Fibroblast of gingiva (primary cell): ENCODE results near the gene RTF1.

Source experiments
- DNase-seq: peaks from one replicate; pipeline ENCODE4 v3.0.0-alpha.2; 2011; ENCODE audit warnings: low read depth

The RTF1 gene

DNA sequence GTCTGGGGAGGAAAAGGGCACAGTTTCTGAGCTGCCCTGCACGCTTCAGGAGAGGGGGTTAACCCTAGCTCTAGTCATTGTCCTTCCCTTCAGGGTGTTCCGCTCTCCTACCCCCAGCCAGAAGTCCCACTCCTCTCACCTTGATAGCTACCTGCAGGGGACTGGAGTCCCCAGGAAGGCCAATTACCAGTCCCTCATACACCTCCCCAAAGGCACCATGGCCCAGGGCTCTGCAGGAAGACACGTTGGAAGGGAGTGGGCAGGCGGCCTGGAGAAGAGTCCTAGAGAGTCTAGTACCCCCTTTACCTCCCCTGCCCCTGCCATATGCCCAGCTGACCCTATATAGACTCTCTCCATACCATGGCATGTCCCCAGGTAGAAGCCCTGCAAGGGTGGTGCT, 88.9 kb downstream of the RTF1 start:
- no peak for DNase-seq

DNA sequence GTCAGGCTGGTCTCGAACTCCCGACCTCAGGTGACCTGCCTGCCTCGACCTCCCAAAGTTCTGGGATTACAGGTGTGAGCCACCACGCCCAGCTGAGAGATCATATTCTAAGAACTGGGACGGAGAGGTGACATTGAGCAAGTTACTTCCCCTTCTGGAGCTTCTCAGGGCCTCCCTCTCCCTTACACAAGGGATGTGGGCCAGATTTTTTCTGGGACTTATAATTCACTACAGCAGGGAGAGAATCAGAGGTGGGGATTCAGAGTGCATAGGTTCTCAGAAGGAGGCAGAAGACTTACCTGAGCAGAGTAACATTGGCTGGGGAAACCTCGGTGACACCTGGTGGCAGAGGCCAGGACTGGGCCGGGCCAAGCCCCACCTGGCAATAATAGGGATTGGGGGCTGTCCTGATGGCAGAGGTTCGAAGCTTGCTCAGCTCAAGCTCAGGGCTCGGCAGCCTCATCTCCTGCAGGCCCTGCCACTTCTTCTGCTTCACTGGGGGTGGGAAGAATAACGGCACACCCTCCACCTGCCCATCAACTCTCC, 90.0 kb downstream of the RTF1 start:
- no peak for DNase-seq

- DNase-seq = no peak
Observed at GRCh38 chr15:41507820-41508290, 91.0 kb downstream of the RTF1 start.

GRCh38 chr15:41510728-41511127, 93.8 kb downstream of the RTF1 start:
- no peak for DNase-seq

DNA sequence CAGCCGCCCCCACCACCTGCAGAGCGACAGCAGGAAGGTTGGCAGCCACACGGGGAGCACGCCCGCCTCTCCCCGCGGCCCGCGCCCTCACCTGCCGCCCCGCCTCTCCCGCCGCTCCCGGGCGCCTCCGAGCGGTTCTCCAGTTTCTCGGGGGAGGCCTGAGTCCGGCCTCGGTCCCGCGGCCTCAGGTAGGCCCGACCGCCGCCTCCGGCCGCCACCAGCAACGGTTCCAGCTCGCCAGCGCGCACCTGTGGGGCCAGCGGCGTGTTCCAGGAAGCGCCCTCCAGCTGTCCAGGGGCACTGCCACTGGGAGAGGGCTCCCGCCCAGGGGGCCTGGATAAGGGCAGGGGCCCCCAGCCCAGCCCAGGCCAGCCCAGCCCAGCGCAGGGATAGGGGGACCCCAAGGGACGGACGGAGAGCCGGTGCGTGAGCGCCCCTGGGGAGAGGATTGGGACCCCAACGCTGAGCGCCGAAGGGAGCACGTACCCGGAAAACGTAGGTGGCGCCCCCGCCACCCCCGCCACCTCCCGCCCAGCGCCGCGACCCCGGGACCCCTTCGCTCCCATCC, 94.5 kb downstream of the RTF1 start:
- no peak for DNase-seq

- no peak for DNase-seq
Observed at GRCh38 chr15:41511899-41512369, 95.0 kb downstream of the RTF1 start.

- no peak for DNase-seq
Observed at GRCh38 chr15:41512512-41512939, 95.6 kb downstream of the RTF1 start.

GRCh38 chr15:41512940-41513505, 96.1 kb downstream of the RTF1 start:
- DNase-seq = no peak

DNA sequence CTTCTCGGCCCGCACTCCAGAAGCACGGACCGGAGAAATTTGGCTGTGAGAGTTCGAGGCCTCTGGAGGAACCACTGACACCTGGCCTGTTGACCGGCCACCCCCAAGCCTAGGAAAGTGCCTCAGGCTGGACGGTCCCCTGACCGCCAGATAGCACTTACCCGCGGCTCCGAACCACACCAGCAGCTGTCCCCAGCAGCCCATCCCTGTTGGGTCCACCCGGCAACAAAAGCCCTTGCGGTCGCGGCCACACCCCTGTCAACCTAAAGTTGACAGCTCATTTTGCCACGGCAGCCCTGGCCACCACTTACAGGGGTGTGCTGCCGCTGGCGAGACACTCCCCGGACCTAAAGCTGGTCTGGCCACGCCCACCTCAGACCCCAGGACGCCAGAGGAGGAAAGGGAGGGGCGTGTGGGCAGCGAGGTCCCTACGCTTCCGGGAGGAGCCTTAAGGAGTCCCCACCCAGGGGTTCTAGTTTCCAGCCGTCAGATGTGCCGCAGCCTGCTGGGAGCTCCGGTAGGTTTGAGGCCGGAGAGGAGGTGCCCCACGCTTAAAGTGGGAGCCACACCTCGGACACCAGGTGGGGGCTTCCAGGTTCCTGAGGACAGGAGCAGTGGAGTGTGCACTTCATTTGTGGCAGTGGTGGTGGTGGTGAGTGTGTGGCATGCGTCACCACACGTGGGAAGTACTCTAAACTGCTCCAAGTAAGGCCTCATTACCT, 96.8 kb downstream of the RTF1 start, which contains the start of gene LTK:
Gene LTK, minus strand, starts transcription at position 322 of the 722 bp plus-strand sequence. Its CDS starts 118 bp downstream, at position 204.
- no peak for DNase-seq

GRCh38 chr15:41517895-41518449, 101.1 kb downstream of the RTF1 start:
- DNase-seq = no peak

GRCh38 chr15:41520636-41521035, 103.7 kb downstream of the RTF1 start:
- no peak for DNase-seq

DNA sequence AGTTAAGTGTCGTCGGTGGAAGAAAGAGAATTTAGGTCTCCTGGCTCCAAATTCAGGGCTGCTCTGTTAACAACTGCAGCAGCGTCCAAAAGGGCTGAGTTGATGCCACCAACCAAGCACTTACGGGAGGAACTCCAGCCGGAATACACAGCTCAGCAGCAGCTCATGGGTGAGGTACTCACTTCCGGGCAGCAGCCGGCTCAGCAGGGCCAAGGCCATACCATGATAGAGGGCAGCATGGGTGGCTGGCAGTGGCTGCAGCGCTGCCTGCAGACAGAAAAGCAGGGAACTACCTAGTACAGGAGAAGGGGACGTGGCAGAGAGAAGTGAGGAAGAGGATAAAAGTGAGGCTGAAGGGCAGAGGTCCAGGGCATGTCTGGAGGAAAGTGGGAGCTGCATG, 104.7 kb downstream of the RTF1 start:
- DNase-seq = no peak

DNA sequence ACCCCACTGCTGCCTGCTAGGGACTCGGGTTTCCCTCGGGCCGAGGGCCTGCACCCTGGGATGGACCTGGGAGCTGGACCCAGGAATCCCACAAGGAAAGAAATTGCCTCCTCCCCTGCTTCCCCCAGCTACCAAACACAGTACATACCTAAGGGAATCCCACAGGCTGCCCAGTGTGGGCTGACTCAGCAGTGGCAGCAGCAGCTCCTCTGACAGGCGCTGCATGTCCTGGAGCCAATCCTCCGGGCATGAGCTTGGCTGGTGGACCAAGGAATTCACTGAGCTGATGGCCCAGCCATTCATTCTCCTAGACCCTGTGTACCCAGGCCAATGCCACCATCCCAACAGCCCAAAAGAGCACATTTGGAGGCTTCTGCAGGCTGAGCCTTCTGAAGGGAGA, 106.2 kb downstream of the RTF1 start:
- no peak for DNase-seq

DNA sequence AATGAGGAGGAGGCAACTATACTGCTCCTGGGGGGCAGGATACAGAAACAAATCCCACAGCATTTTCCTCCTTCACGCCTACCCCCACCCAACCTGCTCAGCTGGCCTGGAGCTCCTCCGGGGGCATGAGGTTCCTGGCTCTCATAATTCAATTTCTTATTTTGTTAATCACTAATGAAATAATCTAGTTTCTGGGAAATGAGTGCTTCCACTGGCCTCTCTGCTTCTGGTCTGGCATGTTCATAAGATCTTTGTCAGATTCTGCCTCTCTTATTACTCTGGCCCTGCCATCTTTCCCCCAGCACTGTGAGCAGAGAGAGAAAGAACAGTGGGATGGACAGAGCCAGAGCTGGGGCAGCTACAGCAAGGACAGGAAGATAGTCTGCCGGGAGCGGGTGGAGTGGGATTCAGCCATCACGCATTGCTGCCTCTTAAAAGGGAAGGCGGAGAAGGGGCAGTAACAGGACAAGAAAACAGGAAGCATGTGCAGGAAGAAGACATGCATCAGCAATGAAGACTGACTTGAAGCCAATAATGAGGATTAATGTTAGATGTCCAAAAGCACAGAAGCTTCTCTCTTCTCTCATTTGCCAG, 113.6 kb downstream of the RTF1 start:
- no peak for DNase-seq
